ENCODE results near the gene SMYD3. TPM values are rescaled to one million over a fixed set of nuclear protein-coding genes. Genes with fewer than 3 reads are reported as not detected.
A peak's percentile ranks its signal among the peaks of the same experiment; 100 is the strongest.

The SMYD3 gene
- polyA plus RNA-seq, 2 of the 4 experiments (the other 2 are of a cell fraction) = 18.2 to 35.2 TPM

DNA sequence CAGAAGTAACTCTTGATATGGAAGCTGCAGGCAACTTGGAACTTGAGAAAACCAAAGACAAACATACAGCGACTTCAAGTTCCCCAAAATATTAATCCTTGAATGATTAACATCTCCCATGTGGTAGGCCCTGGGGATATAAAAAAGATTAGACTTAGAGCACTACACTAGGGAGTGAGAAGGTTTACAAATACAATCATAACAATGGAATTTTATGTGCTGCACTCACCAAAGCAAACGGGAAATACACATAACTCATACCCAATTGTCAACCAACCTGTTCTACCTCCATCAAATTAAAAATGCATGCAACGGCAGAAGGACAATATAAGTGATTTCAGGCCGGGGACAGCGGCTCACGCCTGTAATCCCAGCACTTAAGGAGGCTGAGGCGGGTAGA, 3.7 kb downstream of the SMYD3 start (continued):
- TF ChIP-seq RCOR1 (IDR thresholded peaks at IDR 0.05; ENCODE audit: low read depth, low read length) (no peak), NPAS2 (CRISPR knock-in tag; IDR thresholded peaks at IDR 0.05; ENCODE audit: borderline replicate concordance) (no peak), BCL3 (IDR thresholded peaks at IDR 0.05) (no peak), RFX5 (IDR thresholded peaks at IDR 0.05) (no peak), PHF8 (IDR thresholded peaks at IDR 0.05; ENCODE audit: borderline replicate concordance, low read depth) (no peak), TFCP2L1 (CRISPR knock-in tag; IDR thresholded peaks at IDR 0.05) (no peak), JUN (IDR thresholded peaks at IDR 0.05) (no peak), JUNB (IDR thresholded peaks at IDR 0.05) (0 out of 2 replicates have a peak, but pooled peaks have one; percentile 25), ZFP36 (IDR thresholded peaks at IDR 0.05; ENCODE audit: borderline replicate concordance, partially characterized antibody) (no peak), NFE2L2 (conservative IDR thresholded peaks at IDR 0.05; ENCODE audit: low read length) (no peak), GATA3 (IDR thresholded peaks at IDR 0.05; ENCODE audit: borderline replicate concordance) (peak; percentile 20; the same call in 1 of the 2 replicates), CEBPB (IDR thresholded peaks at IDR 0.05) (no peak), HOXB13 (CRISPR knock-in tag; IDR thresholded peaks at IDR 0.05; ENCODE audit: low read depth) (no peak)
- TF ChIP-seq, protein P1, sequence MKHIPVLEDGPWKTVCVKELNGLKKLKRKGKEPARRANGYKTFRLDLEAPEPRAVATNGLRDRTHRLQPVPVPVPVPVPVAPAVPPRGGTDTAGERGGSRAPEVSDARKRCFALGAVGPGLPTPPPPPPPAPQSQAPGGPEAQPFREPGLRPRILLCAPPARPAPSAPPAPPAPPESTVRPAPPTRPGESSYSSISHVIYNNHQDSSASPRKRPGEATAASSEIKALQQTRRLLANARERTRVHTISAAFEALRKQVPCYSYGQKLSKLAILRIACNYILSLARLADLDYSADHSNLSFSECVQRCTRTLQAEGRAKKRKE (CRISPR knock-in tag; IDR thresholded peaks at IDR 0.05; ENCODE audit: low read depth) = no peak

DNA sequence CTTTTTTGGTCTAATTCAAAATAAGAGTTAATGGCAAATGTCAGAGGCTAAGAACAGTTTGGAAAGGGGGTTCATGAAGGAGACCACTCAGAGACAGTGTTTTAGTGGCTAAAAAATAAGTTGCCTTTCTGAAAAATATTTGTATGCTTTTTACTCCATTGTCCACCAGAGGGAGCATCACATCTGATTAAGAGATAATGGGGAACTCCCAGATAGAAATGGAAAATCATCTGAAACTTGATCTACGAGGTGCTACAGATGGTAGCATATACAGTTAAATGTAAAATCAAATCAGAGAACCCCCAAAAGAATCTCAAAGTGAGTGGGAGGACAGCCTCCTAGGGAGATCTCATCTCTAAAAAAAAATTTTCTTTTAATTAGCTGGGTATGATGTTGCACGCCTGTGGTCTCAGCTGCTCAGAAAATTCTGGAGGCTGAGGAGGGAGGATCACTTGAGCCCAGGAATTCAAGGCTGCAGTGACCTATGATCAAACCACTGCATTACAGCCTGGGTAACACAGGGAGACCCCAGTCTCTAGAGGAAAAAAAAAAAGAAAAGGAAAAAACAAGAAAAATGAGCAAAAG, 9.7 kb downstream of the SMYD3 start:
- ATAC-seq (peak in 1 of 2 experiments; percentile 70; a peak in 3 of 6 replicates), FAIRE-seq (no peak), DNase-seq (ENCODE audit: low read depth in 1 of 2, low spot score in 1 of 2) (peak; percentile 58 to 79)
- no peak overlapping the region for H3K27ac ChIP-seq
- WGBS (ENCODE audit: missing lambda C conversion rate) = 49% methylated on average over 2 of the region's 2 CpGs
- H3K4me2 ChIP-seq = no peak overlapping the region
- no peak overlapping the region for H3K4me3 ChIP-seq
- H3K9me3 ChIP-seq = no peaks in the 10 kb centered on the region
- POLR2A ChIA-PET = no interaction called here
- H3K4me1 ChIP-seq = peaks cover under 1% of the 10 kb centered on the region; the same call in 1 of the 3 replicates
- CTCF ChIA-PET = interaction anchor here (0.6 to 1.6 kb wide), 12 partner anchors 9 to 1480 kb away, joined by 3 to 5 read pairs (median 3); partner anchors contain the start of genes SCCPDH and SMYD3
- no peak for TF ChIP-seq HOXB13 (CRISPR knock-in tag; IDR thresholded peaks at IDR 0.05; ENCODE audit: low read depth)
- TF ChIP-seq GATA3 (IDR thresholded peaks at IDR 0.05; ENCODE audit: borderline replicate concordance) = peak; percentile 79
- no peak for TF ChIP-seq CHD4 (IDR thresholded peaks at IDR 0.05; ENCODE audit: borderline replicate concordance)
- TF ChIP-seq RNF2 (IDR thresholded peaks at IDR 0.05; ENCODE audit: borderline replicate concordance, low read depth) = no peak
- no peak for TF ChIP-seq JUNB (IDR thresholded peaks at IDR 0.05)
- TF ChIP-seq BCL3 (IDR thresholded peaks at IDR 0.05) = no peak
- no peak for TF ChIP-seq RFX5 (IDR thresholded peaks at IDR 0.05)
- no peak for TF ChIP-seq NFE2L2 (conservative IDR thresholded peaks at IDR 0.05; ENCODE audit: low read length)
- TF ChIP-seq, protein P2, sequence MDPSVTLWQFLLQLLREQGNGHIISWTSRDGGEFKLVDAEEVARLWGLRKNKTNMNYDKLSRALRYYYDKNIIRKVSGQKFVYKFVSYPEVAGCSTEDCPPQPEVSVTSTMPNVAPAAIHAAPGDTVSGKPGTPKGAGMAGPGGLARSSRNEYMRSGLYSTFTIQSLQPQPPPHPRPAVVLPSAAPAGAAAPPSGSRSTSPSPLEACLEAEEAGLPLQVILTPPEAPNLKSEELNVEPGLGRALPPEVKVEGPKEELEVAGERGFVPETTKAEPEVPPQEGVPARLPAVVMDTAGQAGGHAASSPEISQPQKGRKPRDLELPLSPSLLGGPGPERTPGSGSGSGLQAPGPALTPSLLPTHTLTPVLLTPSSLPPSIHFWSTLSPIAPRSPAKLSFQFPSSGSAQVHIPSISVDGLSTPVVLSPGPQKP (IDR thresholded peaks at IDR 0.05; ENCODE audit: low read depth, low read length) = no peak
- no peak for TF ChIP-seq FOSB (CRISPR knock-in tag; IDR thresholded peaks at IDR 0.05)
- TF ChIP-seq HOXA7 (CRISPR knock-in tag; IDR thresholded peaks at IDR 0.05) = no peak
- peak; percentile 81 for TF ChIP-seq SMC3 (IDR thresholded peaks at IDR 0.05)
- TF ChIP-seq, protein P3, sequence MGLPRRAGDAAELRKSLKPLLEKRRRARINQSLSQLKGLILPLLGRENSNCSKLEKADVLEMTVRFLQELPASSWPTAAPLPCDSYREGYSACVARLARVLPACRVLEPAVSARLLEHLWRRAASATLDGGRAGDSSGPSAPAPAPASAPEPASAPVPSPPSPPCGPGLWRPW (IDR thresholded peaks at IDR 0.05) = no peak
- no peak for TF ChIP-seq ZSCAN20 (CRISPR knock-in tag; IDR thresholded peaks at IDR 0.05)
- TF ChIP-seq SREBF2 (IDR thresholded peaks at IDR 0.05) = no peak
- peak; percentile 70 to 73 for TF ChIP-seq RAD21 (conservative IDR thresholded peaks at IDR 0.05 in 1 of 2, IDR thresholded peaks at IDR 0.05 in 1 of 2)
- no peak for TF ChIP-seq NPAS2 (CRISPR knock-in tag; IDR thresholded peaks at IDR 0.05; ENCODE audit: borderline replicate concordance)
- TF ChIP-seq, protein P1 (CRISPR knock-in tag; IDR thresholded peaks at IDR 0.05; ENCODE audit: low read depth) = no peak
- no peak for TF ChIP-seq MAZ (IDR thresholded peaks at IDR 0.05; ENCODE audit: borderline replicate concordance, low read depth, low read length)
- no peak for TF ChIP-seq KDM5A (IDR thresholded peaks at IDR 0.05)
- no peak for TF ChIP-seq MAFK (IDR thresholded peaks at IDR 0.05; ENCODE audit: partially characterized antibody)
- no peak for TF ChIP-seq CEBPB (IDR thresholded peaks at IDR 0.05)
- TF ChIP-seq KDM1A (IDR thresholded peaks at IDR 0.05; ENCODE audit: low read depth) = no peak
- TF ChIP-seq, protein P4, sequence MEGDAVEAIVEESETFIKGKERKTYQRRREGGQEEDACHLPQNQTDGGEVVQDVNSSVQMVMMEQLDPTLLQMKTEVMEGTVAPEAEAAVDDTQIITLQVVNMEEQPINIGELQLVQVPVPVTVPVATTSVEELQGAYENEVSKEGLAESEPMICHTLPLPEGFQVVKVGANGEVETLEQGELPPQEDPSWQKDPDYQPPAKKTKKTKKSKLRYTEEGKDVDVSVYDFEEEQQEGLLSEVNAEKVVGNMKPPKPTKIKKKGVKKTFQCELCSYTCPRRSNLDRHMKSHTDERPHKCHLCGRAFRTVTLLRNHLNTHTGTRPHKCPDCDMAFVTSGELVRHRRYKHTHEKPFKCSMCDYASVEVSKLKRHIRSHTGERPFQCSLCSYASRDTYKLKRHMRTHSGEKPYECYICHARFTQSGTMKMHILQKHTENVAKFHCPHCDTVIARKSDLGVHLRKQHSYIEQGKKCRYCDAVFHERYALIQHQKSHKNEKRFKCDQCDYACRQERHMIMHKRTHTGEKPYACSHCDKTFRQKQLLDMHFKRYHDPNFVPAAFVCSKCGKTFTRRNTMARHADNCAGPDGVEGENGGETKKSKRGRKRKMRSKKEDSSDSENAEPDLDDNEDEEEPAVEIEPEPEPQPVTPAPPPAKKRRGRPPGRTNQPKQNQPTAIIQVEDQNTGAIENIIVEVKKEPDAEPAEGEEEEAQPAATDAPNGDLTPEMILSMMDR (IDR thresholded peaks at IDR 0.05) = peak; percentile 78
- no peak for TF ChIP-seq HEYL (CRISPR knock-in tag; IDR thresholded peaks at IDR 0.05)
